ENCODE data around the gene DISC1. TPM values are rescaled to one million over a fixed set of nuclear protein-coding genes. Genes with fewer than 3 reads are reported as not detected.

Gene DISC1
- total and polyA plus RNA-seq, 2 experiments from 2014 or later: 2.1 to 6.5 TPM

- no peaks in the 10 kb centered on the region for H3K9me3 Mint-ChIP-seq
- H4K20me1 ChIP-seq (replicated peaks; ENCODE audit: insufficient read depth): no peaks in the 10 kb centered on the region
- TF ChIP-seq STAT1 (IDR thresholded peaks at IDR 0.05; ENCODE audit: unreplicated experiment) (no peak), NANOG (IDR thresholded peaks at IDR 0.05; ENCODE audit: borderline replicate concordance) (no peak), CTCF (conservative IDR thresholded peaks at IDR 0.05; ENCODE audit: low read depth in 2 of 2) (no peak), REST (IDR thresholded peaks at IDR 0.05; ENCODE audit: unreplicated experiment) (no peak), CREB1 (CRISPR knock-in tag; IDR thresholded peaks at IDR 0.05; ENCODE audit: low read depth) (no peak), EZH2 (IDR thresholded peaks at IDR 0.05; ENCODE audit: low read depth, unreplicated experiment) (no peak)
- H3K9me2 ChIP-seq (ENCODE audit: insufficient read depth): no peaks in the 10 kb centered on the region
- ATAC-seq (no peak), DNase-seq (ENCODE audit: low spot score) (no peak)
- H3K36me3 ChIP-seq (ENCODE audit: insufficient read depth): no peaks in the 10 kb centered on the region
- peaks cover 3% of the 10 kb centered on the region; the same call in 2 of the 3 replicates for H3K4me1 Mint-ChIP-seq
- no peak overlapping the region for H3K4me3 ChIP-seq
- H3K27ac ChIP-seq (ENCODE audit: low read depth): no peak overlapping the region
- no peaks in the 10 kb centered on the region for H3K27me3 ChIP-seq (ENCODE audit: insufficient read depth)
- no peaks in the 10 kb centered on the region for H3F3A ChIP-seq (replicated peaks; ENCODE audit: low read depth)
- no peak overlapping the region for H3K27ac Mint-ChIP-seq
- no peaks in the 10 kb centered on the region for H3K27me3 Mint-ChIP-seq (ENCODE audit: insufficient read depth, low read depth, poor library complexity)
- no peaks in the 10 kb centered on the region for H3K36me3 Mint-ChIP-seq (ENCODE audit: low read depth)
- H3K4me3 Mint-ChIP-seq: no peak overlapping the region
- H3K79me2 ChIP-seq (replicated peaks; ENCODE audit: insufficient read depth): no peaks in the 10 kb centered on the region
- H3K4me2 ChIP-seq: no peak overlapping the region
- H3K4me1 ChIP-seq (ENCODE audit: insufficient read depth): no peaks in the 10 kb centered on the region
- H2AFZ ChIP-seq: no peak overlapping the region
Observed at GRCh38 chr1:231716879-231717278, 90.3 kb downstream of the DISC1 start.

- Mint-ChIP-seq H3K9me3 (no peaks in the 10 kb centered on the region), H3K36me3 (ENCODE audit: low read depth) (no peaks in the 10 kb centered on the region), H3K27ac (no peak overlapping the region), H3K27me3 (ENCODE audit: insufficient read depth, low read depth, poor library complexity) (no peaks in the 10 kb centered on the region), H3K4me3 (no peak overlapping the region), H3K4me1 (peaks cover 3% of the 10 kb centered on the region; the same call in 2 of the 3 replicates)
- Histone ChIP-seq H4K20me1 (replicated peaks; ENCODE audit: insufficient read depth) (no peaks in the 10 kb centered on the region), H3K36me3 (ENCODE audit: insufficient read depth) (no peaks in the 10 kb centered on the region), H3K27me3 (ENCODE audit: insufficient read depth) (no peaks in the 10 kb centered on the region), H3F3A (replicated peaks; ENCODE audit: low read depth) (no peaks in the 10 kb centered on the region), H3K4me1 (ENCODE audit: insufficient read depth) (no peaks in the 10 kb centered on the region), H3K79me2 (replicated peaks; ENCODE audit: insufficient read depth) (no peaks in the 10 kb centered on the region), H3K4me2 (no peak overlapping the region), H3K27ac (ENCODE audit: low read depth) (no peak overlapping the region), H2AFZ (no peak overlapping the region), H3K4me3 (no peak overlapping the region), H3K9me2 (ENCODE audit: insufficient read depth) (no peaks in the 10 kb centered on the region)
- ATAC-seq: no peak
- DNase-seq (ENCODE audit: low spot score): no peak
- no peak for TF ChIP-seq JUNB (IDR thresholded peaks at IDR 0.05; ENCODE audit: unreplicated experiment)
- TF ChIP-seq CTCF (conservative IDR thresholded peaks at IDR 0.05; ENCODE audit: low read depth in 2 of 2): no peak
- no peak for TF ChIP-seq ZNF114 (CRISPR knock-in tag; IDR thresholded peaks at IDR 0.05)
- TF ChIP-seq CREB1 (CRISPR knock-in tag; IDR thresholded peaks at IDR 0.05; ENCODE audit: low read depth): no peak
- TF ChIP-seq NANOG (IDR thresholded peaks at IDR 0.05; ENCODE audit: borderline replicate concordance): no peak
- no peak for TF ChIP-seq ZNF331 (CRISPR knock-in tag; IDR thresholded peaks at IDR 0.05; ENCODE audit: low read depth)
- TF ChIP-seq STAT1 (IDR thresholded peaks at IDR 0.05; ENCODE audit: unreplicated experiment): no peak
- no peak for TF ChIP-seq POLR2AphosphoS5 (IDR thresholded peaks at IDR 0.05; ENCODE audit: low read depth)
- no peak for TF ChIP-seq EZH2phosphoT487 (IDR thresholded peaks at IDR 0.05; ENCODE audit: unreplicated experiment)
- TF ChIP-seq EZH2 (IDR thresholded peaks at IDR 0.05; ENCODE audit: low read depth, unreplicated experiment): no peak
- TF ChIP-seq ETS1 (IDR thresholded peaks at IDR 0.05): no peak
Observed at GRCh38 chr1:231719485-231720183, 93.0 kb downstream of the DISC1 start.
